Tibial artery (tissue), 4 donors: ENCODE measurements around the gene CSF3R.
A peak's percentile ranks its signal among the peaks of the same experiment; 100 is the strongest.

Experiments used
- DNase-seq, 2 donors: peaks; one replicate each; pipeline ENCODE4 v3.0.0-alpha.2; 2019
- H3K27ac ChIP-seq, 2 donors: fragments of 200-600 bp; sonication (generic) in 1 of 2; 1 replicate in 1 of 2; 2 replicates in 1 of 2; pipeline ENCODE4 v1.5.1; 2018 to 2019; ENCODE audit warnings: mild to moderate bottlenecking in 1 of 2
- H3K27me3 ChIP-seq, 2 donors: fragments of 200-600 bp; sonication (generic) in 1 of 2; one replicate each; pipeline versions ENCODE4 v1.5.1 to v1.6.0; 2016 to 2019
- H3K36me3 ChIP-seq, 3 donors: fragments of 200-600 bp; sonication (generic) in 2 of 3; one replicate each; pipeline ENCODE4 v1.5.1; 2016 to 2019; ENCODE audit warnings: mild to moderate bottlenecking in 2 of 3
- H3K4me1 ChIP-seq, 4 donors: fragments of 200-600 bp; sonication (generic) in 2 of 4; 1 replicate in 3 of 4; 2 replicates in 1 of 4; pipeline ENCODE4 v1.5.1; 2016 to 2019
- H3K4me3 ChIP-seq, 2 donors: fragments of 200-600 bp; sonication (generic) in 1 of 2; 1 replicate in 1 of 2; 2 replicates in 1 of 2; pipeline ENCODE4 v1.5.1; 2018 to 2019; ENCODE audit warnings: mild to moderate bottlenecking in 2 of 2
- H3K9me3 ChIP-seq, 3 donors: fragments of 200-600 bp; sonication (generic) in 1 of 3; one replicate each; pipeline ENCODE4 v1.5.1; 2016 to 2019
- CTCF ChIP-seq, 2 experiments: fragments of 200-600 bp in 1 of 2; fragments of 450-650 bp in 1 of 2; IDR thresholded peaks; one replicate each; pipeline ENCODE4 v1.5.1; 2017 to 2019; ENCODE audit warnings: antibody characterized with exemption in 2 of 2, mild to moderate bottlenecking in 1 of 2, moderate library complexity in 1 of 2
- intact Hi-C: fragments of 100-400 bp; cut with DNase I; formaldehyde crosslinking; loops from one replicate; pipeline ENCODE4 v1.15.0; 2023; ENCODE audit warnings: low total_unique reads

The CSF3R gene

GRCh38 chr1:36464605-36465393 lies 17.9 kb downstream of the CSF3R start:
- TF ChIP-seq CTCF (IDR thresholded peaks at IDR 0.05) = no peak
- no peak for DNase-seq
- peak overlapping the region; percentile 92 to 97 for H3K27ac ChIP-seq
- peaks cover 16 to 25% (median 18%) of the 10 kb centered on the region in 3 donors for H3K36me3 ChIP-seq
- no peaks in the 10 kb centered on the region for H3K9me3 ChIP-seq
- H3K4me1 ChIP-seq = peaks cover 0 to 20% (median 14%) of the 10 kb centered on the region in 4 donors
- intact Hi-C loops = no loop called here
- peak overlapping the region; percentile 85 to 91 for H3K4me3 ChIP-seq
- H3K27me3 ChIP-seq = no peaks in the 10 kb centered on the region

GRCh38 chr1:36463803-36464604 lies 18.7 kb downstream of the CSF3R start, which contains the start of gene MRPS15:
Gene MRPS15 (minus strand): TSS chr1:36464384. CDS start chr1:36464275, 109 bp downstream.
- Histone ChIP-seq H3K27ac (peak within 1 kb of the TSS; percentile 92 to 97), H3K9me3 (no peaks in the 10 kb centered on the region), H3K36me3 (peaks cover 20 to 33% (median 21%) of the 10 kb centered on the region in 3 donors), H3K4me3 (peak within 1 kb of the TSS; percentile 85 to 91), H3K4me1 (peaks cover 0 to 20% (median 14%) of the 10 kb centered on the region in 4 donors), H3K27me3 (no peaks in the 10 kb centered on the region)
- DNase-seq = peak; percentile 97 to 98
- TF ChIP-seq CTCF (IDR thresholded peaks at IDR 0.05) = no peak
- intact Hi-C loops = no loop called here

- H3K4me1 ChIP-seq = peaks cover 0 to 20% (median 14%) of the 10 kb centered on the region in 4 donors
- peaks cover 23 to 39% (median 27%) of the 10 kb centered on the region in 3 donors for H3K36me3 ChIP-seq
- H3K27me3 ChIP-seq = no peaks in the 10 kb centered on the region
- no peaks in the 10 kb centered on the region for H3K9me3 ChIP-seq
- peak overlapping the region; percentile 92 to 97 for H3K27ac ChIP-seq
- no peak for DNase-seq
- no peak for TF ChIP-seq CTCF (IDR thresholded peaks at IDR 0.05)
- peak overlapping the region; percentile 85 to 91 for H3K4me3 ChIP-seq
- intact Hi-C loops = no loop called here
These were observed 19.3 kb downstream of the CSF3R start for GRCh38 chr1:36463463-36463802.

GRCh38 chr1:36458910-36459309 lies 23.8 kb downstream of the CSF3R start:
- Histone ChIP-seq H3K36me3 (peaks cover 51 to 84% (median 55%) of the 10 kb centered on the region in 3 donors), H3K4me3 (no peak overlapping the region), H3K27me3 (no peaks in the 10 kb centered on the region), H3K9me3 (no peaks in the 10 kb centered on the region), H3K4me1 (peaks cover 0 to 15% (median 14%) of the 10 kb centered on the region in 4 donors), H3K27ac (no peak overlapping the region)
- DNase-seq = no peak
- no peak for TF ChIP-seq CTCF (IDR thresholded peaks at IDR 0.05)
- intact Hi-C loops = no loop called here

- H3K27ac ChIP-seq = no peak overlapping the region
- peaks cover 51 to 84% (median 55%) of the 10 kb centered on the region in 3 donors for H3K36me3 ChIP-seq
- TF ChIP-seq CTCF (IDR thresholded peaks at IDR 0.05) = no peak
These were observed 25.0 kb downstream of the CSF3R start for GRCh38 chr1:36457691-36458090.

More at GRCh38 chr1:36457691-36458090, 25.0 kb downstream of the CSF3R start:
- no peaks in the 10 kb centered on the region for H3K27me3 ChIP-seq
- H3K4me3 ChIP-seq = no peak overlapping the region
- intact Hi-C loops = no loop called here
- peaks cover 0 to 5% (median 3%) of the 10 kb centered on the region in 4 donors for H3K4me1 ChIP-seq
- DNase-seq = peak in 1 of 2 donors; percentile 51
- H3K9me3 ChIP-seq = no peaks in the 10 kb centered on the region
